Measurements from ENCODE around the gene ATG2A. TPM values are rescaled to one million over a fixed set of nuclear protein-coding genes. Genes with fewer than 3 reads are reported as not detected.

The ATG2A gene
- total and polyA plus RNA-seq, 10 of the 15 experiments (the other 5 are each of a cell fraction or from before 2014, with no cell fraction given), result 0.08 to 19.0 (median 4.6) TPM

DNA sequence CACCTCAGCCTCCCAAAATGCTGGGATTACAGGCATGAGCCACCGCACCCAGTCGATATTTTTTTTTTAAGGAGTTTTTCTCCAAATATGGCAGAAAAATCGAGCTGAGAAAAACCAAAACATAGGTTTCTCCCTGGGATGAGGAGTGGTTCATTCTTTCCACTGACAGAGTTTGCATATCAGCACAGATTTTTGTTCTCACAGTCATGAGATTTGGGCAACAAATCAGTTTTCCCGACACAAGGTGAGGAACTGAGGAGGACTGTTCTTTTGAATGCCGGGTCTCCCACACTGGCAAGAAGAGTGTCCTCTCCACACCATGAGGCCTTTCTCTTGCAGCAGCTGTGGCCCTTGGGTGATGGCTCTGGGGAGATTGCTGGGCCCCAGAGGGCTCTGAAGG, 34.8 kb downstream of the ATG2A start (continued):
- TF ChIP-seq, protein P1, sequence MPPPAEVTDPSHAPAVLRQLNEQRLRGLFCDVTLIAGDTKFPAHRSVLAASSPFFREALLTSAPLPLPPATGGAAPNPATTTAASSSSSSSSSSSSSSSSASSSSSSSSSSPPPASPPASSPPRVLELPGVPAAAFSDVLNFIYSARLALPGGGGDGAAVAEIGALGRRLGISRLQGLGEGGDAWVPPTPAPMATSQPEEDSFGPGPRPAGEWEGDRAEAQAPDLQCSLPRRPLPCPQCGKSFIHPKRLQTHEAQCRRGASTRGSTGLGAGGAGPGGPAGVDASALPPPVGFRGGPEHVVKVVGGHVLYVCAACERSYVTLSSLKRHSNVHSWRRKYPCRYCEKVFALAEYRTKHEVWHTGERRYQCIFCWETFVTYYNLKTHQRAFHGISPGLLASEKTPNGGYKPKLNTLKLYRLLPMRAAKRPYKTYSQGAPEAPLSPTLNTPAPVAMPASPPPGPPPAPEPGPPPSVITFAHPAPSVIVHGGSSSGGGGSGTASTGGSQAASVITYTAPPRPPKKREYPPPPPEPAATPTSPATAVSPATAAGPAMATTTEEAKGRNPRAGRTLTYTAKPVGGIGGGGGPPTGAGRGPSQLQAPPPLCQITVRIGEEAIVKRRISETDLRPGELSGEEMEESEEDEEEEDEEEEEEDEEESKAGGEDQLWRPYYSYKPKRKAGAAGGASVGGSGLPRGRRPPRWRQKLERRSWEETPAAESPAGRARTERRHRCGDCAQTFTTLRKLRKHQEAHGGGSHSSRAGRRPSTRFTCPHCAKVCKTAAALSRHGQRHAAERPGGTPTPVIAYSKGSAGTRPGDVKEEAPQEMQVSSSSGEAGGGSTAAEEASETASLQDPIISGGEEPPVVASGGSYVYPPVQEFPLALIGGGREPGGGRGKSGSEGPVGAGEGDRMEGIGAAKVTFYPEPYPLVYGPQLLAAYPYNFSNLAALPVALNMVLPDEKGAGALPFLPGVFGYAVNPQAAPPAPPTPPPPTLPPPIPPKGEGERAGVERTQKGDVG (CRISPR knock-in tag; IDR thresholded peaks at IDR 0.05), result no peak
- TF ChIP-seq BCL11A (IDR thresholded peaks at IDR 0.05; ENCODE audit: low read depth, low read length), result no peak
- TF ChIP-seq POLR2A (IDR thresholded peaks at IDR 0.05; ENCODE audit: low read depth, low read length), result no peak
- TF ChIP-seq EED (IDR thresholded peaks at IDR 0.05; ENCODE audit: low read depth), result no peak
- TF ChIP-seq, protein P2, sequence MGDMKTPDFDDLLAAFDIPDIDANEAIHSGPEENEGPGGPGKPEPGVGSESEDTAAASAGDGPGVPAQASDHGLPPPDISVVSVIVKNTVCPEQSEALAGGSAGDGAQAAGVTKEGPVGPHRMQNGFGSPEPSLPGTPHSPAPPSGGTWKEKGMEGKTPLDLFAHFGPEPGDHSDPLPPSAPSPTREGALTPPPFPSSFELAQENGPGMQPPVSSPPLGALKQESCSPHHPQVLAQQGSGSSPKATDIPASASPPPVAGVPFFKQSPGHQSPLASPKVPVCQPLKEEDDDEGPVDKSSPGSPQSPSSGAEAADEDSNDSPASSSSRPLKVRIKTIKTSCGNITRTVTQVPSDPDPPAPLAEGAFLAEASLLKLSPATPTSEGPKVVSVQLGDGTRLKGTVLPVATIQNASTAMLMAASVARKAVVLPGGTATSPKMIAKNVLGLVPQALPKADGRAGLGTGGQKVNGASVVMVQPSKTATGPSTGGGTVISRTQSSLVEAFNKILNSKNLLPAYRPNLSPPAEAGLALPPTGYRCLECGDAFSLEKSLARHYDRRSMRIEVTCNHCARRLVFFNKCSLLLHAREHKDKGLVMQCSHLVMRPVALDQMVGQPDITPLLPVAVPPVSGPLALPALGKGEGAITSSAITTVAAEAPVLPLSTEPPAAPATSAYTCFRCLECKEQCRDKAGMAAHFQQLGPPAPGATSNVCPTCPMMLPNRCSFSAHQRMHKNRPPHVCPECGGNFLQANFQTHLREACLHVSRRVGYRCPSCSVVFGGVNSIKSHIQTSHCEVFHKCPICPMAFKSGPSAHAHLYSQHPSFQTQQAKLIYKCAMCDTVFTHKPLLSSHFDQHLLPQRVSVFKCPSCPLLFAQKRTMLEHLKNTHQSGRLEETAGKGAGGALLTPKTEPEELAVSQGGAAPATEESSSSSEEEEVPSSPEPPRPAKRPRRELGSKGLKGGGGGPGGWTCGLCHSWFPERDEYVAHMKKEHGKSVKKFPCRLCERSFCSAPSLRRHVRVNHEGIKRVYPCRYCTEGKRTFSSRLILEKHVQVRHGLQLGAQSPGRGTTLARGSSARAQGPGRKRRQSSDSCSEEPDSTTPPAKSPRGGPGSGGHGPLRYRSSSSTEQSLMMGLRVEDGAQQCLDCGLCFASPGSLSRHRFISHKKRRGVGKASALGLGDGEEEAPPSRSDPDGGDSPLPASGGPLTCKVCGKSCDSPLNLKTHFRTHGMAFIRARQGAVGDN (IDR thresholded peaks at IDR 0.05), result no peak
